BLaER1 (cell line): ENCODE data around the gene PGGHG.

Source experiments
- H3K27ac ChIP-seq: shearing (Covaris generic); formaldehyde crosslinking; 2 replicates; pipeline ENCODE4 v1.8.1; 2022
- H3K27me3 ChIP-seq: shearing (Covaris generic); formaldehyde crosslinking; 2 replicates; pipeline ENCODE4 v1.8.1; 2022
- H3K36me3 ChIP-seq: shearing (Covaris generic); formaldehyde crosslinking; 2 replicates; pipeline ENCODE4 v1.8.1; 2022
- H3K4me1 ChIP-seq: shearing (Covaris generic); formaldehyde crosslinking; 2 replicates; pipeline ENCODE4 v1.8.1; 2022
- H3K4me2 ChIP-seq: shearing (Covaris generic); formaldehyde crosslinking; 2 replicates; pipeline ENCODE4 v1.8.1; 2022
- H3K4me3 ChIP-seq: shearing (Covaris generic); formaldehyde crosslinking; 2 replicates; pipeline ENCODE4 v1.8.1; 2022
- H3K9ac ChIP-seq: shearing (Covaris generic); formaldehyde crosslinking; 2 replicates; pipeline ENCODE4 v1.8.1; 2022
- H3K9me3 ChIP-seq: shearing (Covaris generic); formaldehyde crosslinking; 2 replicates; pipeline ENCODE4 v1.8.1; 2022
- H4K20me1 ChIP-seq: shearing (Covaris generic); formaldehyde crosslinking; 2 replicates; pipeline ENCODE4 v1.8.1; 2022
- Cebpa-rat ChIP-seq: shearing (Covaris generic); IDR thresholded peaks from 2 replicates; pipeline ENCODE4 v1.8.1; 2022

The PGGHG gene

DNA sequence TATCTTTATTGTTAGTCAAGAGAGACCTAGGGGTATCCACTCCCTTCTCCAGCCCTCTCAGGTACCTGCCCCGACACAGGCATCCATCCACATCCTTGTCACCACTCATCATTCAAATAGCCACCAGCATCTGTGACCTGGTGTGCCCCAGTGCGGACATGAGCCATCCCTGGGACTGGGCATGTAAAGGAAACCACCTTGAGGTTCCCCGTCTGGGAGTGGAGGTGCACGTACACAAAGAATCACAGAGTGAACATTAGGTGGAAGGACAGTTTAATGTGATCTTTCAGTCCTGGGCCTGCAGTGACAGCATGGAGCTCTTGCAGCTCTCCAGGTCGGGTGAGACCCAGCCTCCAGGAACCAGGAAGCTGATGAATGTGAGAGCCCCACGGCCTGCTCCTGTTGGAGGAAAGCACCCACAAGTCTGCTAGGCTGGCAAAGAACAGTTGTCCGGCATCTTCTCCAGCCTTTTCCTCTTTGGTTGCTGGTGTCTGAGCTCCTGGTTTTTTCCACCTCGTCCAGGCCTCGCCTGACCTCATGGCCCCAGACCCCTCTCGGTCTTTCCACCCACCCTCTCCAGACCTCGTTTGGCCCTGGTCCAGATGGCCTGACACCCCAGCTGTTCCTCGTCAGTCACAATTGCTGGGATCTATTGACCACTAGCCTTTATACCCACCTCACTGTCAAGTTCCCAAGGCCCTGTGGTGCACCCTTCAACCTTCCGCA, 35.6 kb upstream of the PGGHG start:
- no peaks in the 10 kb centered on the region for H3K27me3 ChIP-seq
- H3K9ac ChIP-seq = no peak overlapping the region
- H3K4me3 ChIP-seq = no peak overlapping the region
- peaks cover 57% of the 10 kb centered on the region for H3K36me3 ChIP-seq
- no peaks in the 10 kb centered on the region; the same call in 1 of the 2 replicates for H4K20me1 ChIP-seq
- no peak for TF ChIP-seq Cebpa-rat
- H3K9me3 ChIP-seq = no peaks in the 10 kb centered on the region
- 0 out of 2 replicates have a peak, but pooled peaks cover 6% of the 10 kb centered on the region for H3K4me1 ChIP-seq
- H3K27ac ChIP-seq = no peak overlapping the region
- H3K4me2 ChIP-seq = no peak overlapping the region

DNA sequence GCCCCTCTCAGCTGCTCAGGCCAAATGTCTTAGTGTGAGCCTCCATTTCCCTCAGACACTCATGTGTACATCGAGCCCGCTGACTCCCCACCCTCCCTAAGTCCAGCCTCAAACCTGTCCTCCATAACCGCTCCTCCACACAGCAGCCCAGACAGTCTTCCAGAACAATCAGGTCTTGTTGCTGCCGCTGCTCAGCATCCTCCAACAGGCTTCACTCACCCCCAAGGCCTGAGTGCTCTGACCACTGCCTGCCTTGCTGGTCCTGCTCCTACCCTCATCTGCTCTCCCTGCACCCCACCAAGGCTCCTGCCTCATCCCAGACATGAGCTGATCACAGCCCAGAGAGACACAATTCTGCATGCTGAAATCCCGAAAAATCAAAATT, 35.0 kb upstream of the PGGHG start:
- Histone ChIP-seq H3K36me3 (peaks cover 51% of the 10 kb centered on the region), H3K4me1 (0 out of 2 replicates have a peak, but pooled peaks cover 6% of the 10 kb centered on the region), H3K4me2 (no peak overlapping the region), H3K27me3 (no peaks in the 10 kb centered on the region), H3K9ac (no peak overlapping the region), H4K20me1 (no peaks in the 10 kb centered on the region; the same call in 1 of the 2 replicates), H3K4me3 (no peak overlapping the region), H3K27ac (no peak overlapping the region), H3K9me3 (no peaks in the 10 kb centered on the region)
- no peak for TF ChIP-seq Cebpa-rat

DNA sequence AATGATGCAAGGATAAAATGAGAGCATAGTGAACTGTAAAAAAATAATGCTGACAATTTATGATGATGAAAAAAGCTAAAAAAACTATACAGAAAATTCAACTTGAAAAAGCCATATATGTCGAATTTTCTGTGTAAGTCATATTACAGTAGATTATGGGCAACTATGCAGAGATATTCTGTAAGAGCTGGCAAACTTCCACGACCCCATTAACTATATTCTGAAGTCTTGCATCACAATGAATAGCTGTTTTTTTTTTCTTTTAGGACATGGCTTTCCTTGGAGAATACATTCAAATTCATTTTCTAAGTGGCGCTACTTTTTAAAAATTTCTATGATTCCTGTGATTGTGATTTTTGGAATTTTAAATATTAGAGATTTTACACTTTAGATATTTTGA, 33.8 kb upstream of the PGGHG start:
- no peaks in the 10 kb centered on the region for H3K27me3 ChIP-seq
- no peak overlapping the region for H3K4me2 ChIP-seq
- peaks cover 39% of the 10 kb centered on the region for H3K36me3 ChIP-seq
- H4K20me1 ChIP-seq = no peaks in the 10 kb centered on the region; the same call in 1 of the 2 replicates
- H3K9me3 ChIP-seq = no peaks in the 10 kb centered on the region
- H3K27ac ChIP-seq = no peak overlapping the region
- no peak overlapping the region for H3K9ac ChIP-seq
- no peak overlapping the region for H3K4me3 ChIP-seq
- TF ChIP-seq Cebpa-rat = no peak
- H3K4me1 ChIP-seq = 0 out of 2 replicates have a peak, but pooled peaks cover 6% of the 10 kb centered on the region

DNA sequence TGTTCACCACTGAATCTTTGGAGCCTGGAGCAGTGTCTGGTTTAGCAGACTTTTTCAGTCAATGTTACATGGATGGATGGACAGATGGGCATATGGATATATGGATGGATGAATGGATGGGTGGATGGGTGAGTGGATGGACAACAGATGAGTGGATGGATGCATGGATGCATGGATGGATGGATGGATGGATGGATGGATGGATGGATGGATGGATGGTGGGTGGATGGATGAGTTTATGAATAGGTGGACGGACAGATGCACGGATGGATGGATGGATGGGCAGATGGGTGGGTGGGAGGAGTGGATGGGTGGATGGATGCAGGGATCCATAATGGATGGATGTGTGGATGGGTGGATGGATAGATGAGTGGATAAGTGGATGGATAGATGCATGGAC, 33.1 kb upstream of the PGGHG start:
- TF ChIP-seq Cebpa-rat = no peak
- H3K36me3 ChIP-seq = peaks cover 33% of the 10 kb centered on the region
- no peaks in the 10 kb centered on the region; the same call in 1 of the 2 replicates for H4K20me1 ChIP-seq
- 0 out of 2 replicates have a peak, but pooled peaks cover 6% of the 10 kb centered on the region for H3K4me1 ChIP-seq
- no peak overlapping the region for H3K9ac ChIP-seq
- no peak overlapping the region for H3K27ac ChIP-seq
- H3K9me3 ChIP-seq = no peaks in the 10 kb centered on the region
- no peak overlapping the region for H3K4me3 ChIP-seq
- no peaks in the 10 kb centered on the region for H3K27me3 ChIP-seq
- H3K4me2 ChIP-seq = no peak overlapping the region

DNA sequence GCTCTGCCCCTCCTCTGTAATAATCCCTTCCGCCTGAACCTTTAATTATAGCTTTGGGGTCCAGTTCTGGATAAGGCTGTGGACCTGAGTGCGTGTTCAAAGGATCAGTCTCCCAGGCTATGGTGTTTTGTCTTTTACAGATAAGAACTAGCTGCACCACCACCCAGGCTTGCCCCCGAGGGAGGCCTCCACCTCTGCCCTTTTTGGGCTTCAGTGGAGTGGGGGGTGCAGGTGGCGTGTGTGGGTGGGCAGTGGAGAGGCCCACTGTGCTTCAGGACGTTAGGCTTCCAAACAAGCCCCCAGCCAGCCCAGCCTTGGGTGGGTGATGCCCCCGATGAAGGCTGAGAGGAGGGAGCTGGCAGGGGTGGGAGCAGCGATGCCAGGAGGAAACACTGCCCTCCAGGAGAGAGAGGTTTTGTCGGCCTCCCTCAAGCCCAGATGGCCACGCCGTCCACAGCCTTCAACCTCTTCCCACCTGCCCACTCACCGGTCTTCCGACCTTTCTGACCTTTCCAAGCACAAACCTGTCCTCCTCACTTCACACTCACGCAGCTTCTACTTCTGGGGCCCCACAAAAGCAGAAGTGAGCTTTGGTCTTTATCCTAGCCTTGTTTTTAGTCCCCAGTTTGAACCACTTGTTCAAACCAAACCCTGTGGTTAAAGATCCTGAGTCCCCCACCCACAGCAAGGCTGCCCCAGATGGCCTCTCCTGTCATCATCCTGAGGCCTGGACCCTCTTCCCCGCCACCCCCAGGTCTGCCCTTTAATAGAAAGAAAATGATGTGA, 31.8 kb upstream of the PGGHG start:
- no peak for TF ChIP-seq Cebpa-rat

DNA sequence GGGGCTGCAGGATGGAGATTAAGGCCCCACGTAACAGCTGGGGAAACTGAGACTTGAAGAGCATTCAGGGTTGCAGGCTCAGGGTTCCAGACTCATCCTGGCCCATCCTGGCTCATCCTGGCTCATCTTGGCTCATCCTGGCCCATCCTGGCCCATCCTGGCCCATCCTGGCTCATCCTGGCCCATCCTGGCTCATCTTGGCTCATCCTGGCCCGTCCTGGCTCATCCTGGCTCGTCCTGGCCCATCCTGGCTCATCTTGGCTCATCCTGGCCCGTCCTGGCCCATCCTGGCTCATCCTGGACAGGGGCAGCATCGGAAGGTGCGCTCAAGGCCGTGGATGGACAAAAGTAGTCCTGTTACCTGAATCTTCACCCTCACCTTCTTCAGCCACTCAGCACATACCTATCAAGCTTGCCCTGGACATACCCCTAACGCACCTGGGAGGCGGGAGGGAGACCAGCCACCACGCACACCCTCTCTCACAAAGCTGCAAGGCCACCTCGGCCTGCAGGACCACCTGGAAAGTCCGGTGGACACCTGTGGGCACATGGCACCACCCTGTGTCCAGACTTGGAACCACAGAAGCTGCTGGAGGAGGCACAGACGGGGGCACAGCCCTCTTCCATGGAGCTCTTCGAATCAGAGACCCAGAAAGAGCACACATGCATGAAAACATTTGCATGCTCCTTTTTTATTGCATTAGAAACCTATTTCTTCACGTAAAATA, 31.0 kb upstream of the PGGHG start:
- H3K4me3 ChIP-seq = no peak overlapping the region
- H3K9me3 ChIP-seq = peaks cover 8% of the 10 kb centered on the region; the same call in 1 of the 2 replicates
- peaks cover 12% of the 10 kb centered on the region for H3K36me3 ChIP-seq
- TF ChIP-seq Cebpa-rat = no peak
- no peak overlapping the region for H3K9ac ChIP-seq
- no peak overlapping the region for H3K27ac ChIP-seq
- no peak overlapping the region for H3K4me2 ChIP-seq
- no peaks in the 10 kb centered on the region for H4K20me1 ChIP-seq
- H3K4me1 ChIP-seq = 0 out of 2 replicates have a peak, but pooled peaks cover 6% of the 10 kb centered on the region
- H3K27me3 ChIP-seq = no peaks in the 10 kb centered on the region

More for the DNA sequence above, 31.8 kb upstream of the PGGHG start:
- Histone ChIP-seq H3K27ac (0 out of 2 replicates have a peak overlapping the region, but pooled peaks have one; percentile 12), H3K4me2 (no peak overlapping the region; the same call in 1 of the 2 replicates), H4K20me1 (no peaks in the 10 kb centered on the region; the same call in 1 of the 2 replicates), H3K4me1 (0 out of 2 replicates have a peak, but pooled peaks cover 6% of the 10 kb centered on the region), H3K27me3 (no peaks in the 10 kb centered on the region), H3K4me3 (no peak overlapping the region), H3K9me3 (peaks cover 8% of the 10 kb centered on the region; the same call in 1 of the 2 replicates), H3K36me3 (peaks cover 20% of the 10 kb centered on the region), H3K9ac (no peak overlapping the region)

DNA sequence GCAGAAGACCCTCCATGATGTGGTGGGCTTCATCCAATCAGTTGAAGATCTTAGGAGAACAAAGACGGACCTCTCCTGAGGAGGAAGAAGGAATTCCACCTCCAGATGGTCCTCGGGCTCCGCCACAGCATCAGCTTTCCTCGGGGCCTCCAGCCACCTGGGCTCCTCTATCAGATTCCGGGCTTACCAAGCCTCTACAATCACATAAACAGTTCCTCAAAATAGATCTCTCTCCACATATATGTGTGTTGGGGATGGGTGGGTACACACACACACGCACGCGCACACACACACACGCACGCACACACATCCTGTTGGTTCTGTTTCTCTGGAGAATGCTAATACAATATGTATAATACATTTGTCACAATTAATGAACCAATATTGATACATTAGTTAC, 29.5 kb upstream of the PGGHG start:
- TF ChIP-seq Cebpa-rat = no peak
- Histone ChIP-seq H3K4me3 (no peak overlapping the region), H3K4me2 (no peak overlapping the region), H3K9ac (no peak overlapping the region), H3K4me1 (0 out of 2 replicates have a peak, but pooled peaks cover 6% of the 10 kb centered on the region), H3K27ac (no peak overlapping the region), H4K20me1 (no peaks in the 10 kb centered on the region), H3K9me3 (peaks cover 8% of the 10 kb centered on the region; the same call in 1 of the 2 replicates), H3K36me3 (no peaks in the 10 kb centered on the region), H3K27me3 (no peaks in the 10 kb centered on the region)

DNA sequence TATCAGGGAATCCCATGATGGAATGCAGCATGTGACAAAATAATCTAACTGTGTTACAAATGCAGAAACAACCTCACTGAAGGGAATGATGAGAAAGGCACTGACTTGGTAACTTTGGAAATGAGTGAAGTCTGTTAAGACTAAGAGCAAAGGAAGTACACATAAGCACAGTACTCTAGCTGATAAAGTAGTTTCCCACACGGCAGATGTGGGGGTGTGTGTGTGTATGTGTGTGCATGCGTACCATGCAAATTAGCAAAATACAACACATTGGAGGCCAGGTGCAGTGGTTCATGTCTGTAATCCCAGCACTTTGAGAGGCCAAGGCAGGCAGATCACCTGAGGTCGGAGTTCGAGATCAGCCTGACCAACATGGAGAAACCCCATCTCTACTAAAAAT, 27.3 kb upstream of the PGGHG start:
- 0 out of 2 replicates have a peak, but pooled peaks cover 6% of the 10 kb centered on the region for H3K4me1 ChIP-seq
- no peak for TF ChIP-seq Cebpa-rat
- peaks cover 17% of the 10 kb centered on the region for H3K9me3 ChIP-seq
- H4K20me1 ChIP-seq = no peaks in the 10 kb centered on the region
- no peaks in the 10 kb centered on the region for H3K36me3 ChIP-seq
- no peak overlapping the region for H3K4me2 ChIP-seq
- H3K27me3 ChIP-seq = no peaks in the 10 kb centered on the region
- H3K27ac ChIP-seq = no peak overlapping the region
- H3K9ac ChIP-seq = no peak overlapping the region
- H3K4me3 ChIP-seq = no peak overlapping the region

DNA sequence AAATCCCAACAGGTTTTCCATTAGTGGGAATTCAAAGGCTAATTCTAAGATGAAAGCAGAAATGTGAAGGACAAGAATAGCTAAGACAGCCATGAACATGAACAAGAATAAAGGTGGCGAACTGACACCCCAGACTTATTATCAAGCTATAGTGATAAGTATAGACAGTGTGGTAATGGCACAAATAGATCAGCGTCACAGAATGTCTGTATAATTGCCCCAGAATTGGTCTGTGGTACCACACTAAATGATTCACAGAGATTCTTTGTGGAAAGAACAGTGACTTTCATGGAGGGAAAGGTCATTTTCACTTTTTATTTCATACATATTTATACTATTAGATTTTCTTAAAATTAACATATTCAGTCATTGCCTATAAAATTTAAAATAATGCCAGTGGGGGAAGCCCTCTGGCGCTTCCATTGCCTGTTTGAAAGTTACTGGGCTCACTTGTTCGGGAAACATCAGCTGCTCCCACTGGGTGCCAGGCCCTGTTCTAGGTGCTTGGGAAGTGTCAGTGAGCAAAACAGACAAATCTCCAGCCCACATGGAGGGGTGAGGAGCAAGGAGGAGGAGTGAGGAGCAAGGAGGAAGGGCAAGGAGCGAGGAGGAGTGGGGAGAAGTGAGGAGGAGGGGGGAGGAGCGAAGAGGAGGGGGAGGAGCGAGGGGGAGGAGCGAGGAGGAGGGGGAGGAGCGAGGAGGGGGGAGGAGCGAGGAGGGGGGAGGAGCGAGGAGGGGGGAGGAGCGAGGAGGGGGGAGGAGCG, 22.1 kb upstream of the PGGHG start:
- TF ChIP-seq Cebpa-rat = no peak
- H3K4me2 ChIP-seq = no peak overlapping the region
- H3K4me3 ChIP-seq = no peak overlapping the region
- peaks cover 30% of the 10 kb centered on the region for H3K4me1 ChIP-seq
- no peaks in the 10 kb centered on the region for H4K20me1 ChIP-seq
- H3K27ac ChIP-seq = no peak overlapping the region
- no peaks in the 10 kb centered on the region for H3K27me3 ChIP-seq
- H3K36me3 ChIP-seq = no peaks in the 10 kb centered on the region
- H3K9me3 ChIP-seq = peaks cover 9% of the 10 kb centered on the region
- H3K9ac ChIP-seq = no peak overlapping the region
